Dermis blood vessel endothelial cell (primary cell): ENCODE measurements around the gene BTBD6. TPM values are rescaled to one million over a fixed set of nuclear protein-coding genes. Genes with fewer than 3 reads are reported as not detected.

Experiments
- DNase-seq: peaks from one replicate; pipeline ENCODE4 v3.0.0; 2010
- total RNA-seq: library from RNA; depleted of rRNA; stranded (reverse); fragments of >200 nt; gene quantifications from 2 replicates; pipeline ENCODE4 v1.2.3, GENCODE V29; 2014

Gene BTBD6
- total RNA-seq, 1 donor from 2014 or later = 68.1 TPM

- DNase-seq = no peak
These were observed 36.6 kb upstream of the BTBD6 start for GRCh38 chr14:105211758-105212089.

GRCh38 chr14:105212541-105213300 lies 35.6 kb upstream of the BTBD6 start:
- no peak for DNase-seq

- DNase-seq = no peak
These were observed 35.0 kb upstream of the BTBD6 start for GRCh38 chr14:105213361-105213760.

GRCh38 chr14:105214324-105214915 lies 33.9 kb upstream of the BTBD6 start:
- DNase-seq = no peak

- no peak for DNase-seq
These were observed 32.7 kb upstream of the BTBD6 start for GRCh38 chr14:105215602-105216001.

- DNase-seq = no peak
These were observed 31.7 kb upstream of the BTBD6 start for GRCh38 chr14:105216490-105217247.

GRCh38 chr14:105217774-105218173 lies 30.6 kb upstream of the BTBD6 start:
- no peak for DNase-seq

GRCh38 chr14:105218611-105219010 lies 29.7 kb upstream of the BTBD6 start:
- no peak for DNase-seq

- DNase-seq = no peak
These were observed 29.2 kb upstream of the BTBD6 start for GRCh38 chr14:105219043-105219612.

- no peak for DNase-seq
These were observed 28.6 kb upstream of the BTBD6 start for GRCh38 chr14:105219753-105220152.

- DNase-seq = no peak
These were observed 27.4 kb upstream of the BTBD6 start for GRCh38 chr14:105220699-105221597.

GRCh38 chr14:105221598-105222178 lies 26.6 kb upstream of the BTBD6 start:
- no peak for DNase-seq

GRCh38 chr14:105223260-105223659 lies 25.1 kb upstream of the BTBD6 start:
- no peak for DNase-seq

- no peak for DNase-seq
These were observed 24.4 kb upstream of the BTBD6 start for GRCh38 chr14:105223770-105224544.

GRCh38 chr14:105224845-105225570 lies 23.3 kb upstream of the BTBD6 start:
- no peak for DNase-seq

- DNase-seq = no peak
These were observed 22.1 kb upstream of the BTBD6 start for GRCh38 chr14:105226198-105226597.

GRCh38 chr14:105227346-105227745 lies 21.0 kb upstream of the BTBD6 start:
- no peak for DNase-seq

- DNase-seq = no peak
These were observed 19.8 kb upstream of the BTBD6 start for GRCh38 chr14:105228562-105228961.

GRCh38 chr14:105229099-105229655 lies 19.2 kb upstream of the BTBD6 start:
- DNase-seq = no peak
